ENCODE results near the gene FEM1C. TPM values are rescaled to one million over a fixed set of nuclear protein-coding genes. Genes with fewer than 3 reads are reported as not detected.

The FEM1C gene
- total and polyA plus RNA-seq, 10 of the 15 experiments (the other 5 are each of a cell fraction or from before 2014, with no cell fraction given), result 1.9 to 15.6 (median 8.0) TPM

GRCh38 chr5:115520191-115520590 is 24.4 kb downstream of the FEM1C start:
- in situ Hi-C loops (cut with MboI), result no loop called here

More at GRCh38 chr5:115520191-115520590, 24.4 kb downstream of the FEM1C start:
- ATAC-seq, result no peak
- 29% methylated on average over 2 of the region's 2 CpGs for WGBS (ENCODE audit: insufficient coverage, insufficient replicate concordance, low lambda C conversion rate, missing lambda C conversion rate)
- H3K27ac ChIP-seq (ENCODE audit: control insufficient read depth, insufficient read depth), result no peak overlapping the region
- no TSS peak for BruUV-seq (replicated peaks)
- ChIA-PET RAD21 (ENCODE audit: unreplicated experiment) (interaction anchor here (0.8 to 3.1 kb wide), 4 partner anchors 8 to 211 kb away, joined by 3 to 8 read pairs (median 6); no protein-coding TSS in a partner anchor), POLR2A (no interaction called here), CTCF (interaction anchor here (1.1 to 2.0 kb wide), 6 partner anchors 8 to 210 kb away, joined by 3 to 7 read pairs (median 4); no protein-coding TSS in a partner anchor), SMC1A (ENCODE audit: uncharacterized antibody, unreplicated experiment) (interaction anchor here (0.7 to 11.3 kb wide), 9 partner anchors 11 to 146 kb away, joined by 3 to 166 read pairs (median 4); partner anchors contain the start of gene FEM1C)
- no peaks in the 10 kb centered on the region for H3K27me3 ChIP-seq (replicated peaks in 1 of 2; ENCODE audit: control insufficient read depth in 2 of 2, insufficient read depth in 2 of 2, low read length in 1 of 2)
- H3K36me3 ChIP-seq (ENCODE audit: control insufficient read depth in 2 of 2, insufficient read depth in 2 of 2, low read length in 1 of 2), result peaks cover 4 to 17% of the 10 kb centered on the region in 2 experiments; a peak in 3 of 4 replicates
- no peaks in the 10 kb centered on the region for H4K20me1 ChIP-seq (ENCODE audit: control insufficient read depth, insufficient read depth)
- intact Hi-C loops (cut with micrococcal nuclease; ENCODE audit: unreplicated experiment), result no loop called here
- H3K4me3 ChIP-seq, result no peak overlapping the region
- no peak overlapping the region for H3K9ac ChIP-seq (ENCODE audit: control insufficient read depth, insufficient read depth, low read length)
- no peaks in the 10 kb centered on the region for H3K4me1 ChIP-seq (ENCODE audit: control insufficient read depth, insufficient read depth, low read length)
- no peak for DNase-seq (ENCODE audit: low read depth, low spot score)
- TF ChIP-seq POLR2AphosphoS5 (IDR thresholded peaks at IDR 0.05; ENCODE audit: low read length) (no peak), SRF (IDR thresholded peaks at IDR 0.05; ENCODE audit: low read depth in 2 of 2, low read length in 2 of 2) (no peak), GATAD2B (conservative IDR thresholded peaks at IDR 0.05; ENCODE audit: low read depth) (no peak), WRNIP1 (IDR thresholded peaks at IDR 0.05; ENCODE audit: borderline replicate concordance, low read depth, low read length) (no peak), IKZF1 (conservative IDR thresholded peaks at IDR 0.05) (no peak), RUNX3 (IDR thresholded peaks at IDR 0.05; ENCODE audit: low read length) (no peak), MTA2 (IDR thresholded peaks at IDR 0.05; ENCODE audit: low read depth) (no peak), KLF5 (IDR thresholded peaks at IDR 0.05; ENCODE audit: partially characterized antibody) (no peak), ZNF384 (IDR thresholded peaks at IDR 0.05; ENCODE audit: borderline replicate concordance, low read depth, low read length) (no peak), E4F1 (IDR thresholded peaks at IDR 0.05; ENCODE audit: borderline replicate concordance, partially characterized antibody) (no peak), CBFB (IDR thresholded peaks at IDR 0.05; ENCODE audit: low read depth) (no peak), NRF1 (conservative IDR thresholded peaks at IDR 0.05; ENCODE audit: low read depth, low read length) (no peak), RFX5 (IDR thresholded peaks at IDR 0.05; ENCODE audit: low read depth, low read length) (no peak), SMAD1 (IDR thresholded peaks at IDR 0.05; ENCODE audit: low read depth, partially characterized antibody) (no peak), NBN (IDR thresholded peaks at IDR 0.05) (no peak), EZH2 (IDR thresholded peaks at IDR 0.05; ENCODE audit: borderline replicate concordance, control insufficient read depth, low read depth, low read length) (no peak)
- TF ChIP-seq, protein P1, sequence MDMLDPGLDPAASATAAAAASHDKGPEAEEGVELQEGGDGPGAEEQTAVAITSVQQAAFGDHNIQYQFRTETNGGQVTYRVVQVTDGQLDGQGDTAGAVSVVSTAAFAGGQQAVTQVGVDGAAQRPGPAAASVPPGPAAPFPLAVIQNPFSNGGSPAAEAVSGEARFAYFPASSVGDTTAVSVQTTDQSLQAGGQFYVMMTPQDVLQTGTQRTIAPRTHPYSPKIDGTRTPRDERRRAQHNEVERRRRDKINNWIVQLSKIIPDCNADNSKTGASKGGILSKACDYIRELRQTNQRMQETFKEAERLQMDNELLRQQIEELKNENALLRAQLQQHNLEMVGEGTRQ (IDR thresholded peaks at IDR 0.05; ENCODE audit: borderline replicate concordance, low read depth, low read length), result no peak
- no peaks in the 10 kb centered on the region for H3K9me3 ChIP-seq (replicated peaks; ENCODE audit: control insufficient read depth, insufficient read depth, low read length)
- no peak overlapping the region for H2AFZ ChIP-seq (ENCODE audit: control insufficient read depth, low read depth, low read length)
- H3K79me2 ChIP-seq (ENCODE audit: control insufficient read depth, insufficient read depth, low read length), result peaks cover 8% of the 10 kb centered on the region
- no peak overlapping the region for H3K4me2 ChIP-seq (ENCODE audit: control insufficient read depth, insufficient read depth)
- FAIRE-seq, result no peak

Data from GM12878 (cell line).